Stomach (tissue), 9 donors: ENCODE results near the gene PCNX3. TPM values are rescaled to one million over a fixed set of nuclear protein-coding genes. Genes with fewer than 3 reads are reported as not detected.

Experiments used
- DNase-seq, 2 donors: peaks; one replicate each; pipeline versions ENCODE4 v3.0.0 to v3.0.0-alpha.2; 2013 to 2019
- H3K27ac ChIP-seq, 5 donors: fragments of 200-600 bp in 4 of 5; sonication (generic) in 4 of 5; one replicate each; pipeline ENCODE4 v1.5.1; 2013 to 2019; ENCODE audit warnings: mild to moderate bottlenecking in 1 of 5, moderate library complexity in 1 of 5
- H3K27me3 ChIP-seq, 3 donors: fragments of 200-600 bp; sonication (generic); one replicate each; pipeline ENCODE4 v1.5.1; 2017 to 2019; ENCODE audit warnings: mixed run types in 1 of 3
- H3K36me3 ChIP-seq, 4 donors: fragments of 200-600 bp; sonication (generic); 1 replicate in 3 of 4; 2 replicates in 1 of 4; pipeline ENCODE4 v1.5.1; 2016 to 2019
- H3K4me1 ChIP-seq, 4 donors: fragments of 200-600 bp; sonication (generic); one replicate each; pipeline ENCODE4 v1.5.1; 2016 to 2019
- H3K4me3 ChIP-seq, 4 donors: fragments of 200-600 bp; sonication (generic) in 3 of 4; one replicate each; pipeline ENCODE4 v1.5.1; 2016 to 2019; ENCODE audit warnings: mild to moderate bottlenecking in 1 of 4
- H3K9me3 ChIP-seq, 4 donors: fragments of 200-600 bp; sonication (generic); one replicate each; pipeline ENCODE4 v1.5.1; 2016 to 2019
- CTCF ChIP-seq, 7 experiments: fragments of 450-650 bp in 4 of 7; fragments of 200-600 bp in 3 of 7; sonication (generic) in 3 of 7; IDR thresholded peaks; one replicate each; pipeline ENCODE4 v1.5.1; 2016 to 2019; ENCODE audit warnings: antibody characterized with exemption in 7 of 7, control low read depth in 2 of 7, mild to moderate bottlenecking in 1 of 7
- EP300 ChIP-seq: sonication (generic); formaldehyde crosslinking; IDR thresholded peaks from one replicate; pipeline ENCODE4 v1.6.1; 2017; ENCODE audit warnings: antibody characterized with exemption
- POLR2A ChIP-seq, 4 donors: fragments of 450-650 bp; IDR thresholded peaks; one replicate each; pipeline ENCODE4 v1.6.1; 2016; ENCODE audit warnings: antibody characterized with exemption in 4 of 4, control low read depth in 2 of 4, mild to moderate bottlenecking in 1 of 4, moderate library complexity in 1 of 4
- POLR2AphosphoS5 ChIP-seq, 3 donors: sonication (generic); formaldehyde crosslinking; IDR thresholded peaks; one replicate each; pipeline ENCODE4 v1.6.1; 2016; ENCODE audit warnings: antibody characterized with exemption in 3 of 3
- WGBS, 5 donors: extraction: QIAGEN DNeasy Blood & Tissue Kit in 3 of 5; methylation state at CpG; one replicate each; pipeline versions ENCODE4 v1.1.5 to v1.1.7; 2013 to 2018; 5-methylcytosine and 5-hydroxymethylcytosine counted together
- intact Hi-C: fragments of 100-400 bp; cut with DNase I; formaldehyde crosslinking; loops from one replicate; pipeline ENCODE4 v1.15.1; 2023; ENCODE audit warnings: low total_unique reads
- polyA plus RNA-seq, 3 donors: library from polyadenylated mRNA; stranded (reverse); fragments of 200-250 nt; gene quantifications; one replicate each; pipeline ENCODE4 v1.2.3, GENCODE V29; 2013
- total RNA-seq, 5 donors: library from RNA; depleted of rRNA; stranded (reverse); fragments of >200 nt; gene quantifications; one replicate each; pipeline versions ENCODE4 v1.1.0 to v1.2.3, GENCODE V29; 2014 to 2016
- donor health status: healthy with polysubstance abuse.
- donor health status: Bipolar disorder and iron deficiency.
- donor health status: healthy.

PCNX3 gene
- total and polyA plus RNA-seq, 8 donors, result 4.6 to 76.2 (median 22.0) TPM

- WGBS, 5 donors, result 66 to 81% (median 73%) methylated on average over 3 to 16 of the region's 16 CpGs
- no peaks in the 10 kb centered on the region for H3K9me3 ChIP-seq
- peak overlapping the region; percentile 91 to 99 (median 94) for H3K27ac ChIP-seq
- TF ChIP-seq POLR2AphosphoS5 (IDR thresholded peaks at IDR 0.05) (no peak), CTCF (IDR thresholded peaks at IDR 0.05) (no peak), POLR2A (IDR thresholded peaks at IDR 0.05) (no peak), EP300 (no peak)
- DNase-seq, result peak in 1 of 2 donors; percentile 17
- peaks cover 27 to 79% (median 68%) of the 10 kb centered on the region in 4 donors for H3K36me3 ChIP-seq
- H3K27me3 ChIP-seq, result no peaks in the 10 kb centered on the region
- H3K4me1 ChIP-seq, result peaks cover 44 to 78% (median 71%) of the 10 kb centered on the region in 4 donors
- intact Hi-C loops, result no loop called here
- H3K4me3 ChIP-seq, result no peak overlapping the region
These were observed 34.3 kb downstream of the PCNX3 start for GRCh38 chr11:65649656-65650546.

GRCh38 chr11:65650547-65651338 is 35.2 kb downstream of the PCNX3 start:
- peaks cover 35 to 79% (median 68%) of the 10 kb centered on the region in 4 donors for H3K36me3 ChIP-seq
- 30 to 61% (median 49%) methylated on average over 16 to 20 of the region's 20 CpGs for WGBS, 5 donors
- H3K27me3 ChIP-seq, result no peaks in the 10 kb centered on the region
- H3K27ac ChIP-seq, result peak overlapping the region; percentile 91 to 99 (median 94)
- peak overlapping the region in 1 of 4 donors; percentile 49 for H3K4me3 ChIP-seq
- no peaks in the 10 kb centered on the region for H3K9me3 ChIP-seq
- peaks cover 44 to 87% (median 77%) of the 10 kb centered on the region in 4 donors for H3K4me1 ChIP-seq
- TF ChIP-seq POLR2AphosphoS5 (IDR thresholded peaks at IDR 0.05) (peak in 1 of 3 donors; percentile 7), EP300 (no peak)
- DNase-seq, result peak; percentile 55
- intact Hi-C loops, result no loop called here

DNA sequence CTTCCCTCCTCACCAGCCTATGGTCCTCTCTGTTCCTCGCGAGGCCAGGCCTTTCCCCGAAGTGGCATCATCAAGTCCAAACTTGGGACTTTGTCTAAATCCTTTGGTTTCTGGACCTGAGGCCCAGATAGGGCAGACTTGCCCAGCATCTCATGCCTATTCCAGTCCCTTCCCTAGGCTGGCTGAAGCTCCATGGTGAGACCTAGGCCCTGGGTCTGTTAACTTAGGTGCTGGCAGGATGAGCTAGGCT is 35.7 kb downstream of the PCNX3 start:
- 88 to 97% (median 89%) methylated on average over 3 of the region's 3 CpGs for WGBS, 5 donors
- DNase-seq, result no peak
- Histone ChIP-seq H3K4me3 (peak overlapping the region in 1 of 4 donors; percentile 49), H3K9me3 (no peaks in the 10 kb centered on the region), H3K27me3 (no peaks in the 10 kb centered on the region), H3K4me1 (peaks cover 44 to 92% (median 77%) of the 10 kb centered on the region in 4 donors), H3K36me3 (peaks cover 40 to 79% (median 68%) of the 10 kb centered on the region in 4 donors), H3K27ac (peak overlapping the region; percentile 91 to 99 (median 94))
- TF ChIP-seq POLR2A (IDR thresholded peaks at IDR 0.05), result no peak
- no peak for TF ChIP-seq CTCF (IDR thresholded peaks at IDR 0.05)
- TF ChIP-seq POLR2AphosphoS5 (IDR thresholded peaks at IDR 0.05), result no peak
- TF ChIP-seq EP300, result no peak
- intact Hi-C loops, result no loop called here

DNA sequence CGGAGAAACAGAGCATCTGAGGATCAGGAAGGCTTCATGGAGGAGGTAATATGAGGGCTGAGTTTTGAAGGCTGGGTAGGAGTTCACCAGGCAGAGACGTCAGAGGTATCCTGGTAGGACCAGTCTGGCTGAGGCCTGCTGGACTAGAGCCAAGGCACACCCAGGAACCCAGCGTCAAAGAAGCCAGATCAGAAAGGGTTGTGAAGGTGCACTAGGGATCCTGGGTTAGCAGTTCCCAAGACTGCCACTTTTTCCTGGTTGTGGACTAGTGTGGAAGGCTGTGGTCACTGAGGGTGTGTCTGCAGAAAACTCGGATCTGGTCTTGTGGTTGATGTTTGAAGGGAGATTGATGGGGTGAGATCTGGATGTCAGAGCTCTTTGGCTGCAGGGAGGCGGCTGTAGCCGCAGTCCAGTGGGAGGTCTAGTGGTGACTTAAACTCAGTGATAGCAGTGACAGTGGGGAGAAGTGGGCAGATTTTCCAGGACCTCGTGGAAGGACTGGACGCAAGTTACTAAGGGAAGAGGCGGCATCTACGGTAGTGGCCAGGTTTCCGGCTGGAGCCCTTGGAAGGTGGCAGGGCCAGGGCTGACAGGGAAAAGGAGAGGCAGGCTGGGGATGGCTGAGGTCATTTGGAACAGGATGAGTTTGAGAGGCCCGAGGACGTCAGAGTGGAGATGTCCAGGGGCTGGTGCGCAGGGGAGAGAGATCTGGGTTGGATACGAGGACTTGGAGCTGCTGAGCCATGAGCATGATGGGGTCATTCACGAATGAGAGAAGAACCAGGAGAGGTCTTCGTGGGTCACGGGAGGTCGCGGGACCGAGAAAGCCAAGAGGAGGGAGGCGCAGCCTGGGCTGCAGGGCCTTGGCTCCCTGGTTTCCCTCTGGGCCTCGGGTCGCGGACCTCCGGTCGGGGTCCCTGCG is 36.3 kb downstream of the PCNX3 start:
- 9 to 17% (median 15%) methylated on average over 22 to 28 of the region's 28 CpGs for WGBS, 5 donors
- Histone ChIP-seq H3K9me3 (no peaks in the 10 kb centered on the region), H3K36me3 (peaks cover 46 to 80% (median 68%) of the 10 kb centered on the region in 4 donors), H3K27ac (peak overlapping the region; percentile 91 to 99 (median 94)), H3K4me1 (peaks cover 44 to 91% (median 75%) of the 10 kb centered on the region in 4 donors), H3K4me3 (peak overlapping the region; percentile 35 to 51 (median 47)), H3K27me3 (no peaks in the 10 kb centered on the region)
- DNase-seq, result peak; percentile 86 to 89
- TF ChIP-seq POLR2A (IDR thresholded peaks at IDR 0.05) (no peak), POLR2AphosphoS5 (IDR thresholded peaks at IDR 0.05) (peak in 2 of 3 donors; percentile 41 to 46)
- intact Hi-C loops, result no loop called here
